H1 (cell line): ENCODE data around the gene CLCN5. TPM values are rescaled to one million over a fixed set of nuclear protein-coding genes. Genes with fewer than 3 reads are reported as not detected.

Source experiments
- BACH1 ChIP-seq: IDR thresholded peaks from 2 replicates; pipeline ENCODE4 v1.6.1; 2012; ENCODE audit warnings: low read length, improper control_type of control experiment
- BCL11A ChIP-seq, 2 experiments: IDR thresholded peaks; one replicate each; pipeline ENCODE4 v1.6.1; 2011; ENCODE audit warnings: low read depth in 2 of 2, low read length in 2 of 2, mild to moderate bottlenecking in 2 of 2
- EZH2 ChIP-seq: fragments of 200-600 bp; sonication (generic); IDR thresholded peaks from 2 replicates; pipeline ENCODE4 v1.7.1; 2012; ENCODE audit warnings: low read depth, mild to moderate bottlenecking, moderate library complexity, low read length, inconsistent platforms; ENCODE audit not compliant: severe bottlenecking
- JUN ChIP-seq: IDR thresholded peaks from 2 replicates; pipeline ENCODE4 v1.6.1; 2011; ENCODE audit warnings: low read depth, mild to moderate bottlenecking, improper control_type of control experiment, low read length
- RFX5 ChIP-seq: IDR thresholded peaks from 2 replicates; pipeline ENCODE4 v1.6.1; 2011; ENCODE audit warnings: low read depth, low read length, improper control_type of control experiment, borderline replicate concordance
- RNF2 ChIP-seq: fragments of 200-900, 300-1000 bp; sonication (generic); IDR thresholded peaks from 2 replicates; pipeline ENCODE4 v1.7.1; 2016; ENCODE audit warnings: borderline replicate concordance, low read depth, mild to moderate bottlenecking, antibody characterized with exemption, low read length; ENCODE audit not compliant: poor library complexity, severe bottlenecking; ENCODE audit errors: missing control alignments
- TEAD4 ChIP-seq: IDR thresholded peaks from 2 replicates; pipeline ENCODE4 v1.6.1; 2012; ENCODE audit warnings: low read depth, low read length, inconsistent platforms, mixed read lengths
- polyA plus RNA-seq, 7 experiments: library from polyadenylated mRNA; depleted of rRNA in 3 of 7; stranded (reverse) in 5 of 7; unstranded in 2 of 7; fragments of >200 nt in 5 of 7; fragments of 200-250 nt in 2 of 7; gene quantifications; 1 replicate in 5 of 7; 2 replicates in 1 of 7; 4 replicates in 1 of 7; pipeline versions ENCODE4 v1.2.1 to v1.2.3, GENCODE V29; 2011 to 2013; ENCODE audit warnings: missing spikeins in 2 of 7, mixed read lengths in 2 of 7
- total RNA-seq: library from RNA; stranded (reverse); fragmentation: NEBNext Ultra II Directional; extraction: Animal tissue kit (Norgen Biotek cat#: 25700); gene quantifications from 2 replicates; pipeline ENCODE4 v1.2.1, GENCODE V29; 2021
- TF ChIP-seq, protein P1 (sequence below): fragments of 300-600 bp; sonication (generic); IDR thresholded peaks from 2 replicates; pipeline ENCODE4 v1.7.1; 2012; ENCODE audit warnings: low read length, moderate library complexity, mild to moderate bottlenecking, inconsistent platforms; ENCODE audit not compliant: insufficient replicate concordance

Gene CLCN5
- total and polyA plus RNA-seq, 2 of the 8 experiments (the other 6 are each of a cell fraction or from before 2014, with no cell fraction given), result 4.2 to 9.7 TPM

DNA sequence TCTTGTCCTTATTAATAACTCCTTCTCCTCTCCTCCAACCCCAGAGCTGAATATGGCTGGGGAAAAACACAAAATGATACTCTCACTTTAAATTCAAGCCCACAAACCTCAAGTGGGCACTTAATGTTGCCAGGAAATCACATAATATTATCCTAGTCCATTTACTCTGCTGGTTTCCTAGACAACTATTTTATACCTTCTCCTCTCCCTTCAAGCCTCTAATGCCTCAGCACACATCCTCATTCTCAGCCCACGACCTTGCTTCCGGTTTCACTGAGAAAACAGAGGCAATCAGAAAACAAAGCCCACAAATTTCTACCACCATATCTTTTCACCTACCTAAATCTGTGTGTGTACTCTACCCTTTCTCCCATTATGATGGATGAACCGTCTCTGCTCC, 12.1 kb upstream of the CLCN5 start (continued):
- TF ChIP-seq, protein P1, sequence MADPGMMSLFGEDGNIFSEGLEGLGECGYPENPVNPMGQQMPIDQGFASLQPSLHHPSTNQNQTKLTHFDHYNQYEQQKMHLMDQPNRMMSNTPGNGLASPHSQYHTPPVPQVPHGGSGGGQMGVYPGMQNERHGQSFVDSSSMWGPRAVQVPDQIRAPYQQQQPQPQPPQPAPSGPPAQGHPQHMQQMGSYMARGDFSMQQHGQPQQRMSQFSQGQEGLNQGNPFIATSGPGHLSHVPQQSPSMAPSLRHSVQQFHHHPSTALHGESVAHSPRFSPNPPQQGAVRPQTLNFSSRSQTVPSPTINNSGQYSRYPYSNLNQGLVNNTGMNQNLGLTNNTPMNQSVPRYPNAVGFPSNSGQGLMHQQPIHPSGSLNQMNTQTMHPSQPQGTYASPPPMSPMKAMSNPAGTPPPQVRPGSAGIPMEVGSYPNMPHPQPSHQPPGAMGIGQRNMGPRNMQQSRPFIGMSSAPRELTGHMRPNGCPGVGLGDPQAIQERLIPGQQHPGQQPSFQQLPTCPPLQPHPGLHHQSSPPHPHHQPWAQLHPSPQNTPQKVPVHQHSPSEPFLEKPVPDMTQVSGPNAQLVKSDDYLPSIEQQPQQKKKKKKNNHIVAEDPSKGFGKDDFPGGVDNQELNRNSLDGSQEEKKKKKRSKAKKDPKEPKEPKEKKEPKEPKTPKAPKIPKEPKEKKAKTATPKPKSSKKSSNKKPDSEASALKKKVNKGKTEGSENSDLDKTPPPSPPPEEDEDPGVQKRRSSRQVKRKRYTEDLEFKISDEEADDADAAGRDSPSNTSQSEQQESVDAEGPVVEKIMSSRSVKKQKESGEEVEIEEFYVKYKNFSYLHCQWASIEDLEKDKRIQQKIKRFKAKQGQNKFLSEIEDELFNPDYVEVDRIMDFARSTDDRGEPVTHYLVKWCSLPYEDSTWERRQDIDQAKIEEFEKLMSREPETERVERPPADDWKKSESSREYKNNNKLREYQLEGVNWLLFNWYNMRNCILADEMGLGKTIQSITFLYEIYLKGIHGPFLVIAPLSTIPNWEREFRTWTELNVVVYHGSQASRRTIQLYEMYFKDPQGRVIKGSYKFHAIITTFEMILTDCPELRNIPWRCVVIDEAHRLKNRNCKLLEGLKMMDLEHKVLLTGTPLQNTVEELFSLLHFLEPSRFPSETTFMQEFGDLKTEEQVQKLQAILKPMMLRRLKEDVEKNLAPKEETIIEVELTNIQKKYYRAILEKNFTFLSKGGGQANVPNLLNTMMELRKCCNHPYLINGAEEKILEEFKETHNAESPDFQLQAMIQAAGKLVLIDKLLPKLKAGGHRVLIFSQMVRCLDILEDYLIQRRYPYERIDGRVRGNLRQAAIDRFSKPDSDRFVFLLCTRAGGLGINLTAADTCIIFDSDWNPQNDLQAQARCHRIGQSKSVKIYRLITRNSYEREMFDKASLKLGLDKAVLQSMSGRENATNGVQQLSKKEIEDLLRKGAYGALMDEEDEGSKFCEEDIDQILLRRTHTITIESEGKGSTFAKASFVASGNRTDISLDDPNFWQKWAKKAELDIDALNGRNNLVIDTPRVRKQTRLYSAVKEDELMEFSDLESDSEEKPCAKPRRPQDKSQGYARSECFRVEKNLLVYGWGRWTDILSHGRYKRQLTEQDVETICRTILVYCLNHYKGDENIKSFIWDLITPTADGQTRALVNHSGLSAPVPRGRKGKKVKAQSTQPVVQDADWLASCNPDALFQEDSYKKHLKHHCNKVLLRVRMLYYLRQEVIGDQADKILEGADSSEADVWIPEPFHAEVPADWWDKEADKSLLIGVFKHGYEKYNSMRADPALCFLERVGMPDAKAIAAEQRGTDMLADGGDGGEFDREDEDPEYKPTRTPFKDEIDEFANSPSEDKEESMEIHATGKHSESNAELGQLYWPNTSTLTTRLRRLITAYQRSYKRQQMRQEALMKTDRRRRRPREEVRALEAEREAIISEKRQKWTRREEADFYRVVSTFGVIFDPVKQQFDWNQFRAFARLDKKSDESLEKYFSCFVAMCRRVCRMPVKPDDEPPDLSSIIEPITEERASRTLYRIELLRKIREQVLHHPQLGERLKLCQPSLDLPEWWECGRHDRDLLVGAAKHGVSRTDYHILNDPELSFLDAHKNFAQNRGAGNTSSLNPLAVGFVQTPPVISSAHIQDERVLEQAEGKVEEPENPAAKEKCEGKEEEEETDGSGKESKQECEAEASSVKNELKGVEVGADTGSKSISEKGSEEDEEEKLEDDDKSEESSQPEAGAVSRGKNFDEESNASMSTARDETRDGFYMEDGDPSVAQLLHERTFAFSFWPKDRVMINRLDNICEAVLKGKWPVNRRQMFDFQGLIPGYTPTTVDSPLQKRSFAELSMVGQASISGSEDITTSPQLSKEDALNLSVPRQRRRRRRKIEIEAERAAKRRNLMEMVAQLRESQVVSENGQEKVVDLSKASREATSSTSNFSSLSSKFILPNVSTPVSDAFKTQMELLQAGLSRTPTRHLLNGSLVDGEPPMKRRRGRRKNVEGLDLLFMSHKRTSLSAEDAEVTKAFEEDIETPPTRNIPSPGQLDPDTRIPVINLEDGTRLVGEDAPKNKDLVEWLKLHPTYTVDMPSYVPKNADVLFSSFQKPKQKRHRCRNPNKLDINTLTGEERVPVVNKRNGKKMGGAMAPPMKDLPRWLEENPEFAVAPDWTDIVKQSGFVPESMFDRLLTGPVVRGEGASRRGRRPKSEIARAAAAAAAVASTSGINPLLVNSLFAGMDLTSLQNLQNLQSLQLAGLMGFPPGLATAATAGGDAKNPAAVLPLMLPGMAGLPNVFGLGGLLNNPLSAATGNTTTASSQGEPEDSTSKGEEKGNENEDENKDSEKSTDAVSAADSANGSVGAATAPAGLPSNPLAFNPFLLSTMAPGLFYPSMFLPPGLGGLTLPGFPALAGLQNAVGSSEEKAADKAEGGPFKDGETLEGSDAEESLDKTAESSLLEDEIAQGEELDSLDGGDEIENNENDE, result no peak
- no peak for TF ChIP-seq BACH1
- no peak for TF ChIP-seq RNF2
- no peak for TF ChIP-seq TEAD4
- TF ChIP-seq BCL11A (IDR thresholded peaks at IDR 0.05; ENCODE audit: low read depth in 2 of 2, low read length in 2 of 2), result no peak
- TF ChIP-seq RFX5, result no peak
- no peak for TF ChIP-seq JUN
- TF ChIP-seq EZH2, result no peak
- TF ChIP-seq, all 59 proteins: peak for 0
